Urinary bladder (tissue), 4 donors: Measurements from ENCODE around the gene ABCB1. TPM values are rescaled to one million over a fixed set of nuclear protein-coding genes. Genes with fewer than 3 reads are reported as not detected.
"Not testable (repeated sequence)": the region's sequence is repeated elsewhere in the genome, so short reads cannot be mapped to it uniquely, and the experiment has no call there.

Experiments
- DNase-seq: peaks from one replicate; pipeline ENCODE4 v3.0.0-alpha.2; 2015; ENCODE audit errors: extremely low spot score
- H3K27ac ChIP-seq: one replicate; pipeline ENCODE4 v1.5.1; 2013; ENCODE audit warnings: low read depth, mild to moderate bottlenecking, moderate library complexity
- H3K36me3 ChIP-seq: one replicate; pipeline ENCODE4 v1.6.1; 2013; ENCODE audit warnings: mild to moderate bottlenecking, moderate library complexity; ENCODE audit not compliant: insufficient read depth
- H3K4me1 ChIP-seq: one replicate; pipeline ENCODE4 v1.6.1; 2013; ENCODE audit warnings: mild to moderate bottlenecking, moderate library complexity; ENCODE audit not compliant: insufficient read depth
- H3K4me3 ChIP-seq: one replicate; pipeline ENCODE4 v1.5.1; 2013; ENCODE audit warnings: low read depth, low read length
- WGBS: extraction: QIAGEN DNeasy Blood & Tissue Kit; methylation state at CpG from one replicate; pipeline ENCODE4 v1.1.7; 2013; 5-methylcytosine and 5-hydroxymethylcytosine counted together
- polyA plus RNA-seq: library from polyadenylated mRNA; stranded (reverse); fragments of 200-250 nt; gene quantifications from one replicate; pipeline ENCODE4 v1.2.3, GENCODE V29; 2013
- total RNA-seq: library from RNA; depleted of rRNA; stranded (reverse); fragments of >200 nt; gene quantifications from one replicate; pipeline ENCODE4 v1.2.3, GENCODE V29; 2014
- donor health status: healthy with polysubstance abuse.
- donor health status: healthy.

ABCB1 gene
- total and polyA plus RNA-seq, 2 donors = 2.4 to 4.3 TPM

- Histone ChIP-seq H3K36me3 (no peaks in the 10 kb centered on the region), H3K4me3 (no peak overlapping the region), H3K4me1 (no peaks in the 10 kb centered on the region), H3K27ac (no peak overlapping the region)
- WGBS = 67% methylated on average over 4 of the region's 4 CpGs
- no peak for DNase-seq
These were observed 2.3 kb downstream of the ABCB1 start for GRCh38 chr7:87598234-87599009.

GRCh38 chr7:87596696-87597095 lies 4.0 kb downstream of the ABCB1 start:
- DNase-seq = no peak
- Histone ChIP-seq H3K27ac (no peak overlapping the region), H3K4me3 (no peak overlapping the region), H3K36me3 (no peaks in the 10 kb centered on the region), H3K4me1 (no peaks in the 10 kb centered on the region)
- 18% methylated on average over 1 of the region's 1 CpG for WGBS

GRCh38 chr7:87596136-87596535 lies 4.5 kb downstream of the ABCB1 start:
- 56% methylated on average over 1 of the region's 1 CpG for WGBS
- no peak for DNase-seq
- no peaks in the 10 kb centered on the region for H3K4me1 ChIP-seq
- H3K36me3 ChIP-seq = no peaks in the 10 kb centered on the region
- no peak overlapping the region for H3K27ac ChIP-seq
- no peak overlapping the region for H3K4me3 ChIP-seq

GRCh38 chr7:87592300-87592699 lies 8.4 kb downstream of the ABCB1 start:
- no peaks in the 10 kb centered on the region for H3K36me3 ChIP-seq
- no peak overlapping the region for H3K27ac ChIP-seq
- no peaks in the 10 kb centered on the region for H3K4me1 ChIP-seq
- WGBS = 79% methylated on average over 1 of the region's 1 CpG
- no peak for DNase-seq
- H3K4me3 ChIP-seq = no peak overlapping the region

GRCh38 chr7:87591211-87591610 lies 9.5 kb downstream of the ABCB1 start:
- H3K27ac ChIP-seq = no peak overlapping the region
- H3K4me3 ChIP-seq = no peak overlapping the region
- WGBS = 65% methylated on average over 5 of the region's 5 CpGs
- no peak for DNase-seq
- H3K36me3 ChIP-seq = no peaks in the 10 kb centered on the region
- H3K4me1 ChIP-seq = no peaks in the 10 kb centered on the region

GRCh38 chr7:87590578-87590977 lies 10.1 kb downstream of the ABCB1 start:
- Histone ChIP-seq H3K4me1 (no peaks in the 10 kb centered on the region), H3K4me3 (no peak overlapping the region), H3K27ac (no peak overlapping the region), H3K36me3 (no peaks in the 10 kb centered on the region)
- DNase-seq = no peak

GRCh38 chr7:87589631-87590030 lies 11.1 kb downstream of the ABCB1 start:
- Histone ChIP-seq H3K27ac (no peak overlapping the region), H3K36me3 (no peaks in the 10 kb centered on the region), H3K4me1 (no peaks in the 10 kb centered on the region), H3K4me3 (no peak overlapping the region)
- no peak for DNase-seq
- 64% methylated on average over 1 of the region's 1 CpG for WGBS

GRCh38 chr7:87581723-87582122 lies 19.0 kb downstream of the ABCB1 start:
- no peak overlapping the region for H3K27ac ChIP-seq
- H3K36me3 ChIP-seq = no peaks in the 10 kb centered on the region
- no peak overlapping the region for H3K4me3 ChIP-seq
- DNase-seq = no peak
- WGBS = 57% methylated on average over 3 of the region's 3 CpGs
- H3K4me1 ChIP-seq = no peaks in the 10 kb centered on the region

GRCh38 chr7:87580636-87581035 lies 20.0 kb downstream of the ABCB1 start:
- Histone ChIP-seq H3K4me1 (no peaks in the 10 kb centered on the region), H3K36me3 (no peaks in the 10 kb centered on the region), H3K27ac (no peak overlapping the region), H3K4me3 (no peak overlapping the region)
- WGBS = 98% methylated on average over 1 of the region's 1 CpG
- DNase-seq = no peak

GRCh38 chr7:87575521-87575920 lies 25.2 kb downstream of the ABCB1 start:
- Histone ChIP-seq H3K4me1 (no peaks in the 10 kb centered on the region), H3K27ac (no peak overlapping the region), H3K36me3 (no peaks in the 10 kb centered on the region), H3K4me3 (no peak overlapping the region)
- DNase-seq = no peak
- WGBS = 53% methylated on average over 2 of the region's 2 CpGs

GRCh38 chr7:87574630-87575029 lies 26.1 kb downstream of the ABCB1 start:
- Histone ChIP-seq H3K36me3 (no peaks in the 10 kb centered on the region), H3K4me3 (no peak overlapping the region), H3K4me1 (no peaks in the 10 kb centered on the region), H3K27ac (no peak overlapping the region)
- DNase-seq = no peak
- 28% methylated on average over 2 of the region's 2 CpGs for WGBS

GRCh38 chr7:87572513-87572912 lies 28.2 kb downstream of the ABCB1 start:
- H3K36me3 ChIP-seq, H3K4me1 ChIP-seq, H3K27ac ChIP-seq, DNase-seq, H3K4me3 ChIP-seq: not testable (repeated sequence)
- WGBS = 74% methylated on average over 1 of the region's 1 CpG

GRCh38 chr7:87570178-87570577 lies 30.5 kb downstream of the ABCB1 start:
- Histone ChIP-seq H3K4me3 (no peak overlapping the region), H3K27ac (no peak overlapping the region), H3K36me3 (no peaks in the 10 kb centered on the region), H3K4me1 (no peaks in the 10 kb centered on the region)
- 46% methylated on average over 1 of the region's 1 CpG for whole genome bisulfite sequencing
- no peak for DNase-seq

GRCh38 chr7:87567052-87567451 lies 33.6 kb downstream of the ABCB1 start:
- Histone ChIP-seq H3K4me1 (no peaks in the 10 kb centered on the region), H3K4me3 (no peak overlapping the region), H3K36me3 (no peaks in the 10 kb centered on the region), H3K27ac (no peak overlapping the region)
- WGBS = 84% methylated on average over 1 of the region's 1 CpG
- DNase-seq = no peak
